SJCRH30 (cell line): ENCODE results near the gene SULF2. TPM values are rescaled to one million over a fixed set of nuclear protein-coding genes. Genes with fewer than 3 reads are reported as not detected.

ENCODE experiments used
- DNase-seq, 2 experiments: peaks; one replicate each; pipeline ENCODE4 v3.0.0-alpha.2; 2015 to 2020
- H3K27ac ChIP-seq: fragments of 250-450 bp; sonication (Bioruptor Pico); 2 replicates; pipeline ENCODE4 v1.5.1; 2020; ENCODE audit warnings: mild to moderate bottlenecking, moderate library complexity
- H3K27me3 ChIP-seq: fragments of 250-450 bp; sonication (Bioruptor Pico); 2 replicates; pipeline ENCODE4 v1.5.1; 2020; ENCODE audit warnings: mild to moderate bottlenecking, moderate library complexity
- H3K36me3 ChIP-seq: fragments of 250-450 bp; sonication (Bioruptor Pico); 2 replicates; pipeline ENCODE4 v1.5.1; 2020; ENCODE audit warnings: mild to moderate bottlenecking, moderate library complexity
- H3K4me1 ChIP-seq: fragments of 250-450 bp; sonication (Bioruptor Pico); 2 replicates; pipeline ENCODE4 v1.5.1; 2020; ENCODE audit warnings: mild to moderate bottlenecking, moderate library complexity
- H3K4me3 ChIP-seq: fragments of 250-450 bp; sonication (Bioruptor Pico); 2 replicates; pipeline ENCODE4 v1.5.1; 2020; ENCODE audit warnings: mild to moderate bottlenecking, moderate library complexity
- H3K9me3 ChIP-seq: fragments of 250-450 bp; sonication (Bioruptor Pico); replicated peaks from 2 replicates; pipeline ENCODE4 v1.5.1; 2020; ENCODE audit warnings: mild to moderate bottlenecking, moderate library complexity
- total RNA-seq: library from RNA; depleted of rRNA; stranded (reverse); fragments of >200 nt; shearing (Covaris generic); gene quantifications from 2 replicates; pipeline ENCODE4 v1.2.3, GENCODE V29; 2014

Gene SULF2
- total RNA-seq, 1 experiment from 2014 or later: 122 TPM

GRCh38 chr20:47765691-47766594 lies 19.3 kb downstream of the SULF2 start:
- Histone ChIP-seq H3K36me3 (peaks cover 17% of the 10 kb centered on the region), H3K27ac (peak overlapping the region; percentile 47), H3K9me3 (no peaks in the 10 kb centered on the region), H3K4me1 (peaks cover 7% of the 10 kb centered on the region), H3K4me3 (no peak overlapping the region), H3K27me3 (no peaks in the 10 kb centered on the region)
- DNase-seq: peak in 1 of 2 experiments; percentile 47

GRCh38 chr20:47765271-47765670 lies 20.0 kb downstream of the SULF2 start:
- Histone ChIP-seq H3K27me3 (no peaks in the 10 kb centered on the region), H3K27ac (peak overlapping the region; percentile 47; the same call in 1 of the 2 replicates), H3K9me3 (no peaks in the 10 kb centered on the region), H3K4me1 (peaks cover 7% of the 10 kb centered on the region), H3K36me3 (peaks cover 17% of the 10 kb centered on the region), H3K4me3 (no peak overlapping the region)
- no peak for DNase-seq

GRCh38 chr20:47764154-47764733 lies 21.0 kb downstream of the SULF2 start:
- peaks cover 17% of the 10 kb centered on the region for H3K36me3 ChIP-seq
- peak in 1 of 2 experiments; percentile 44 for DNase-seq
- no peak overlapping the region for H3K4me3 ChIP-seq
- no peaks in the 10 kb centered on the region for H3K27me3 ChIP-seq
- H3K9me3 ChIP-seq: no peaks in the 10 kb centered on the region
- H3K27ac ChIP-seq: no peak overlapping the region
- peaks cover 7% of the 10 kb centered on the region for H3K4me1 ChIP-seq

GRCh38 chr20:47762699-47763268 lies 22.5 kb downstream of the SULF2 start:
- Histone ChIP-seq H3K4me3 (no peak overlapping the region), H3K9me3 (no peaks in the 10 kb centered on the region), H3K27me3 (no peaks in the 10 kb centered on the region), H3K4me1 (peaks cover 7% of the 10 kb centered on the region), H3K36me3 (peaks cover 17% of the 10 kb centered on the region), H3K27ac (no peak overlapping the region)
- no peak for DNase-seq

GRCh38 chr20:47761482-47762047 lies 23.7 kb downstream of the SULF2 start:
- Histone ChIP-seq H3K36me3 (peaks cover 22% of the 10 kb centered on the region), H3K27ac (no peak overlapping the region), H3K4me1 (peaks cover 6% of the 10 kb centered on the region), H3K27me3 (no peaks in the 10 kb centered on the region), H3K4me3 (no peak overlapping the region), H3K9me3 (no peaks in the 10 kb centered on the region)
- no peak for DNase-seq

- no peak overlapping the region for H3K27ac ChIP-seq
- H3K27me3 ChIP-seq: no peaks in the 10 kb centered on the region
- peaks cover 26% of the 10 kb centered on the region for H3K36me3 ChIP-seq
Observed at GRCh38 chr20:47760686-47761481, 24.4 kb downstream of the SULF2 start.

GRCh38 chr20:47758517-47759450 lies 26.5 kb downstream of the SULF2 start:
- Histone ChIP-seq H3K27me3 (no peaks in the 10 kb centered on the region), H3K36me3 (peaks cover 30% of the 10 kb centered on the region), H3K27ac (no peak overlapping the region), H3K4me1 (no peaks in the 10 kb centered on the region), H3K4me3 (no peak overlapping the region), H3K9me3 (no peaks in the 10 kb centered on the region)
- no peak for DNase-seq

More at GRCh38 chr20:47760686-47761481, 24.4 kb downstream of the SULF2 start:
- Histone ChIP-seq H3K9me3 (no peaks in the 10 kb centered on the region), H3K4me3 (no peak overlapping the region), H3K4me1 (no peaks in the 10 kb centered on the region; the same call in 1 of the 2 replicates)
- no peak for DNase-seq

GRCh38 chr20:47757145-47758035 lies 27.9 kb downstream of the SULF2 start:
- H3K4me1 ChIP-seq: no peaks in the 10 kb centered on the region
- H3K9me3 ChIP-seq: no peaks in the 10 kb centered on the region
- no peak for DNase-seq
- no peak overlapping the region for H3K27ac ChIP-seq
- no peaks in the 10 kb centered on the region for H3K27me3 ChIP-seq
- no peak overlapping the region for H3K4me3 ChIP-seq
- peaks cover 28% of the 10 kb centered on the region for H3K36me3 ChIP-seq

- Histone ChIP-seq H3K4me1 (no peaks in the 10 kb centered on the region), H3K4me3 (no peak overlapping the region), H3K9me3 (no peaks in the 10 kb centered on the region), H3K36me3 (peaks cover 39% of the 10 kb centered on the region), H3K27me3 (no peaks in the 10 kb centered on the region), H3K27ac (no peak overlapping the region)
- DNase-seq: no peak
Observed at GRCh38 chr20:47754946-47755652, 30.2 kb downstream of the SULF2 start.

- no peaks in the 10 kb centered on the region for H3K9me3 ChIP-seq
- DNase-seq: no peak
- H3K4me1 ChIP-seq: peaks cover under 1% of the 10 kb centered on the region; the same call in 1 of the 2 replicates
- no peak overlapping the region for H3K4me3 ChIP-seq
- H3K27ac ChIP-seq: no peak overlapping the region
- no peaks in the 10 kb centered on the region for H3K27me3 ChIP-seq
- H3K36me3 ChIP-seq: peaks cover 42% of the 10 kb centered on the region
Observed at GRCh38 chr20:47754388-47754715, 30.9 kb downstream of the SULF2 start.

- Histone ChIP-seq H3K36me3 (peaks cover 42% of the 10 kb centered on the region), H3K9me3 (no peaks in the 10 kb centered on the region), H3K4me3 (no peak overlapping the region), H3K4me1 (peaks cover 6% of the 10 kb centered on the region), H3K27me3 (no peaks in the 10 kb centered on the region), H3K27ac (no peak overlapping the region)
- DNase-seq: no peak
Observed at GRCh38 chr20:47753576-47754387, 31.5 kb downstream of the SULF2 start.

GRCh38 chr20:47751449-47751848 lies 33.8 kb downstream of the SULF2 start:
- Histone ChIP-seq H3K27ac (no peak overlapping the region), H3K4me3 (no peak overlapping the region), H3K27me3 (no peaks in the 10 kb centered on the region), H3K9me3 (no peaks in the 10 kb centered on the region), H3K4me1 (peaks cover 10% of the 10 kb centered on the region), H3K36me3 (peaks cover 44% of the 10 kb centered on the region)
- DNase-seq: no peak
